Skeletal muscle cell (primary cell): Measurements from ENCODE around the gene ZEB2.
"Not testable (repeated sequence)": the region's sequence is repeated elsewhere in the genome, so short reads cannot be mapped to it uniquely, and the experiment has no call there.

Source experiments
- DNase-seq: peaks from one replicate; pipeline ENCODE4 v3.0.0-alpha.2; 2010; ENCODE audit warnings: low read depth
- H3K4me3 ChIP-seq: 2 replicates; pipeline ENCODE4 v1.5.1; 2011; ENCODE audit warnings: low read depth, mild to moderate bottlenecking, control low read depth, low read length, moderate library complexity

ZEB2 gene

GRCh38 chr2:144376926-144377325, 143.0 kb downstream of the ZEB2 start:
- DNase-seq: no peak
- no peak overlapping the region for H3K4me3 ChIP-seq

- no peak overlapping the region for H3K4me3 ChIP-seq
- no peak for DNase-seq
These were observed 143.5 kb downstream of the ZEB2 start for GRCh38 chr2:144376460-144376859.

GRCh38 chr2:144374163-144374661, 145.7 kb downstream of the ZEB2 start:
- no peak for DNase-seq
- H3K4me3 ChIP-seq: no peak overlapping the region

GRCh38 chr2:144372410-144373080, 147.4 kb downstream of the ZEB2 start:
- H3K4me3 ChIP-seq: no peak overlapping the region
- no peak for DNase-seq

- no peak for DNase-seq
- no peak overlapping the region for H3K4me3 ChIP-seq
These were observed 148.9 kb downstream of the ZEB2 start for GRCh38 chr2:144370937-144371584.

GRCh38 chr2:144369416-144369815, 150.5 kb downstream of the ZEB2 start:
- no peak overlapping the region for H3K4me3 ChIP-seq
- no peak for DNase-seq

GRCh38 chr2:144366825-144367429, 153.0 kb downstream of the ZEB2 start:
- no peak for DNase-seq
- no peak overlapping the region for H3K4me3 ChIP-seq

GRCh38 chr2:144364944-144365738, 154.8 kb downstream of the ZEB2 start:
- DNase-seq: peak; percentile 75
- H3K4me3 ChIP-seq: no peak overlapping the region

- not testable (repeated sequence) for DNase-seq, H3K4me3 ChIP-seq
These were observed 155.7 kb downstream of the ZEB2 start for GRCh38 chr2:144364247-144364646.

- DNase-seq: no peak
- H3K4me3 ChIP-seq: no peak overlapping the region
These were observed 157.5 kb downstream of the ZEB2 start for GRCh38 chr2:144362401-144362800.

- no peak for DNase-seq
- H3K4me3 ChIP-seq: no peak overlapping the region
These were observed 158.2 kb downstream of the ZEB2 start for GRCh38 chr2:144361742-144362141.

GRCh38 chr2:144359684-144360083, 160.2 kb downstream of the ZEB2 start:
- no peak for DNase-seq
- H3K4me3 ChIP-seq: no peak overlapping the region

- peak; percentile 51 for DNase-seq
- no peak overlapping the region for H3K4me3 ChIP-seq
These were observed 160.9 kb downstream of the ZEB2 start for GRCh38 chr2:144358979-144359541.

- no peak for DNase-seq
- no peak overlapping the region for H3K4me3 ChIP-seq
These were observed 161.4 kb downstream of the ZEB2 start for GRCh38 chr2:144358374-144358964.

GRCh38 chr2:144357623-144358373, 162.1 kb downstream of the ZEB2 start:
- peak; percentile 94 for DNase-seq

GRCh38 chr2:144356402-144356801, 163.5 kb downstream of the ZEB2 start:
- H3K4me3 ChIP-seq: no peak overlapping the region
- no peak for DNase-seq

More at GRCh38 chr2:144357623-144358373, 162.1 kb downstream of the ZEB2 start:
- H3K4me3 ChIP-seq: no peak overlapping the region

- H3K4me3 ChIP-seq: no peak overlapping the region
- DNase-seq: peak; percentile 69
These were observed 165.0 kb downstream of the ZEB2 start for GRCh38 chr2:144354953-144355352.

- DNase-seq: no peak
- no peak overlapping the region for H3K4me3 ChIP-seq
These were observed 168.2 kb downstream of the ZEB2 start for GRCh38 chr2:144351687-144352086.
